ENCODE results near the gene MAPK10. TPM values are rescaled to one million over a fixed set of nuclear protein-coding genes. Genes with fewer than 3 reads are reported as not detected.

MAPK10 gene
- total RNA-seq, 8 experiments from 2014 or later: 1.2 to 104 (median 61.8) TPM

DNA sequence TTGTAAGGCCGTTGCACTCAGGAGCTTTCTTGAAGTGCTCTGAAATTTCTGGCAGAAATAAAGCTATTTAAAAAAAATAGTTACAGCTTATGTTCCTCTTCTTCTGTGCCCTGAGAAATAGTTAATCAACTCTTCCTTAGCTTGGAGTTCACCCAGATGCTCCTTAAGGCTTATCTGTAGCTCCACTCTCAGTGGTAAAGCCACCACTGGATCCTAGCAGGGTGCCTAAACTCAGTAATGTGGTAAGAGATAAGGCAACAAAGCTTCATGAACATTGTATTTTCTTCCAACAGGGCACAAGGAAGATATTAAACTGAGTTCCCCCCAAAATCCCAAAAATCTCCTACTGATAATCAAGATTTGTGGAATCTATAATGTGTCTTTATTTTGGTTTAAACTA, 299.5 kb downstream of the MAPK10 start:
- H3K4me3 ChIP-seq: no peak overlapping the region
- in situ Hi-C loops (cut with MboI; ENCODE audit: low pct_unique_long_range_greater_than_20kb in 2 of 9, low sequenced_read_pairs in 9 of 9, unreplicated experiment in 9 of 9): no loop called here
- H3K27ac ChIP-seq: no peak overlapping the region
- WGBS, 10 experiments: 20 to 100% (median 70%) methylated on average over 1 of the region's 1 CpG; no CpG with 5 or more reads in 4 of the 10 experiments
- ATAC-seq (replicated peaks in 6 of 8): no peak
- no peaks in the 10 kb centered on the region for H3K4me1 ChIP-seq (replicated peaks in 1 of 2)

DNA sequence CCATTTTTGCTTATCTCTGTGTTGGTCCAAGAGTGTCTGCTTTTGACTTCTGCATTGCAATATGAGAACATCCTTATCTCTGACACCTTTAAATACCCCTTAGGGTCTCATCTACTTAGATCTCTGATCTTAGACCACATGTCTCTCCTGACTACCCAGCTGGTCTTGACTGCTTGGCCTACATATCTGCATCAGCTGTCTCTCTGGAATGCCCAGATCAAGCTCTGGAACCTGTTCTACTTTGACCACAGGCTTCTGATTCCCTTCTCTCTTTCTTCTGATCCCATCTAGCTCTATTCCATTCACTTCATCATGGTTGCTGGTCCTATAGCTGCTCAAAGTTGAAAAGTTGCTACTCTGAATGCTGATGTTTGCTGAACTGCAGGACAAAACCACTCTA, 301.2 kb downstream of the MAPK10 start:
- H3K4me1 ChIP-seq (replicated peaks in 1 of 2): no peaks in the 10 kb centered on the region
- no peak overlapping the region for H3K27ac ChIP-seq
- ATAC-seq (replicated peaks in 6 of 8): no peak
- in situ Hi-C loops (cut with MboI; ENCODE audit: low pct_unique_long_range_greater_than_20kb in 2 of 9, low sequenced_read_pairs in 9 of 9, unreplicated experiment in 9 of 9): no loop called here
- H3K4me3 ChIP-seq: no peak overlapping the region

GRCh38 chr4:86055898-86056297, 304.0 kb downstream of the MAPK10 start:
- no peak overlapping the region for H3K4me3 ChIP-seq
- 0 to 56% (median 20%) methylated on average over 1 of the region's 1 CpG; no CpG with 5 or more reads in 1 of the 10 experiments for WGBS, 10 experiments
- no peak overlapping the region for H3K27ac ChIP-seq
- in situ Hi-C loops (cut with MboI; ENCODE audit: low pct_unique_long_range_greater_than_20kb in 2 of 9, low sequenced_read_pairs in 9 of 9, unreplicated experiment in 9 of 9): no loop called here
- peak in 2 of 8 experiments; percentile 42 to 60 for ATAC-seq (replicated peaks in 6 of 8)
- H3K4me1 ChIP-seq (replicated peaks in 1 of 2): no peaks in the 10 kb centered on the region

GRCh38 chr4:86054286-86055032, 305.4 kb downstream of the MAPK10 start:
- peak in 2 of 8 experiments; percentile 22 to 53 for ATAC-seq (replicated peaks in 6 of 8)
- Histone ChIP-seq H3K4me1 (replicated peaks in 1 of 2) (no peaks in the 10 kb centered on the region), H3K4me3 (no peak overlapping the region), H3K27ac (no peak overlapping the region)
- in situ Hi-C loops (cut with MboI; ENCODE audit: low pct_unique_long_range_greater_than_20kb in 2 of 9, low sequenced_read_pairs in 9 of 9, unreplicated experiment in 9 of 9): no loop called here
- 0 to 88% (median 69%) methylated on average over 3 to 6 of the region's 6 CpGs for WGBS, 10 experiments

GRCh38 chr4:86050496-86050895, 309.4 kb downstream of the MAPK10 start:
- Histone ChIP-seq H3K27ac (no peak overlapping the region), H3K4me1 (replicated peaks in 1 of 2) (no peaks in the 10 kb centered on the region), H3K4me3 (no peak overlapping the region)
- in situ Hi-C loops (cut with MboI; ENCODE audit: low pct_unique_long_range_greater_than_20kb in 2 of 9, low sequenced_read_pairs in 9 of 9, unreplicated experiment in 9 of 9): no loop called here
- no peak for ATAC-seq (replicated peaks in 6 of 8)
- WGBS, 10 experiments: 50 to 100% (median 100%) methylated on average over 1 of the region's 1 CpG; no CpG with 5 or more reads in 3 of the 10 experiments

- 0 to 100% (median 60%) methylated on average over 1 of the region's 1 CpG; no CpG with 5 or more reads in 3 of the 10 experiments for WGBS, 10 experiments
- in situ Hi-C loops (cut with MboI; ENCODE audit: low pct_unique_long_range_greater_than_20kb in 2 of 9, low sequenced_read_pairs in 9 of 9, unreplicated experiment in 9 of 9): no loop called here
- ATAC-seq (replicated peaks in 6 of 8): peak in 2 of 8 experiments; percentile 32 to 79
- no peaks in the 10 kb centered on the region for H3K4me1 ChIP-seq (replicated peaks in 1 of 2)
- H3K4me3 ChIP-seq: no peak overlapping the region
- H3K27ac ChIP-seq: no peak overlapping the region
Measured at GRCh38 chr4:86048426-86048825, 311.4 kb downstream of the MAPK10 start.

DNA sequence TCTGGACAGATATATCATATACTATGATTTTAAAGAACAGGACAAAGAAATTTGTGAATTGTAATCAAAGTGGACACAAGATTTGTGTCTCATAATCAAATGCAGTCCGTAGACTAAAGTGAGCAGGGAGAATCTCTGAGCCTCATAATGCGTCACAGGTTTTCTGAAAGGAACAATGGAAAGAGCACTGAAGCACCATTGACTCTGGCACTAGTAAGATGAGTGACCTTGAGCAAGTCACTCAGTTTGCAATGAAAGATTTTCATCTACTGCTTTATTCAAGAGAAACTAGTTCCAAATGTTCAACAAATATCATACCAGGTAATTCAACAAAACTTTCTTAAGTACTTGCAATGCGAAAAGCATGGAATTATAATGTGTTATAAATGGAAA, 315.3 kb downstream of the MAPK10 start:
- no peak overlapping the region for H3K27ac ChIP-seq

GRCh38 chr4:86043755-86044592, 315.9 kb downstream of the MAPK10 start:
- WGBS, 10 experiments: 0 to 42% (median 14%) methylated on average over 1 to 8 of the region's 8 CpGs
- ATAC-seq (replicated peaks in 6 of 8): peak in 7 of 8 experiments; percentile 48 to 84 (median 69)
- no peak overlapping the region for H3K27ac ChIP-seq
- H3K4me3 ChIP-seq: no peak overlapping the region
- H3K4me1 ChIP-seq (replicated peaks in 1 of 2): no peaks in the 10 kb centered on the region
- in situ Hi-C loops (cut with MboI; ENCODE audit: low pct_unique_long_range_greater_than_20kb in 2 of 9, low sequenced_read_pairs in 9 of 9, unreplicated experiment in 9 of 9): no loop called here

More for the DNA sequence above, 315.3 kb downstream of the MAPK10 start:
- in situ Hi-C loops (cut with MboI; ENCODE audit: low pct_unique_long_range_greater_than_20kb in 2 of 9, low sequenced_read_pairs in 9 of 9, unreplicated experiment in 9 of 9): no loop called here
- H3K4me3 ChIP-seq: no peak overlapping the region
- no peak for ATAC-seq (replicated peaks in 6 of 8)
- no peaks in the 10 kb centered on the region for H3K4me1 ChIP-seq (replicated peaks in 1 of 2)
- 8 to 86% (median 41%) methylated on average over 1 to 3 of the region's 3 CpGs; no CpG with 5 or more reads in 1 of the 10 experiments for WGBS, 10 experiments

DNA sequence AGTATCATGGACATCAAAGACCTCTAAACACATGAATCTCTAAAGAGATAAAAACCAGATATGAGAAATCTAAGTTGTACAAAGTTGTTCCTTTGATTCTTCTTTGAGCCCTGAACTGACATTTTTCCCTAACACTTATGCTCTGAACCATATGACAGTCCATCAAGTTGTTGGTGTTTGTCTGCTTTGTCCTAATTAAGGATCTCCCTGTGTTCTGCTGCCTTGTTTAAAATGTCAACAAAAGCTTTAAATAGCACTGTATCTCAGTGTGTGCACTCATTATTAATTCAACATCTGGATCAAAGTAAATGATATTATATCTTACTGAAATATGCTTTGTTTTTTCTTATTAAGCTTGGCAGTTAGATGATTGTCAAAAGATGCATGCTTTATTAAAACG, 321.8 kb downstream of the MAPK10 start:
- in situ Hi-C loops (cut with MboI; ENCODE audit: low pct_unique_long_range_greater_than_20kb in 2 of 9, low sequenced_read_pairs in 9 of 9, unreplicated experiment in 9 of 9): no loop called here
- WGBS, 10 experiments: 78 to 100% (median 94%) methylated on average over 1 of the region's 1 CpG; no CpG with 5 or more reads in 1 of the 10 experiments
- H3K27ac ChIP-seq: no peak overlapping the region
- peaks cover 2 to 3% of the 10 kb centered on the region in 2 donors for H3K4me1 ChIP-seq (replicated peaks in 1 of 2)
- ATAC-seq (replicated peaks in 6 of 8): no peak
- no peak overlapping the region for H3K4me3 ChIP-seq

DNA sequence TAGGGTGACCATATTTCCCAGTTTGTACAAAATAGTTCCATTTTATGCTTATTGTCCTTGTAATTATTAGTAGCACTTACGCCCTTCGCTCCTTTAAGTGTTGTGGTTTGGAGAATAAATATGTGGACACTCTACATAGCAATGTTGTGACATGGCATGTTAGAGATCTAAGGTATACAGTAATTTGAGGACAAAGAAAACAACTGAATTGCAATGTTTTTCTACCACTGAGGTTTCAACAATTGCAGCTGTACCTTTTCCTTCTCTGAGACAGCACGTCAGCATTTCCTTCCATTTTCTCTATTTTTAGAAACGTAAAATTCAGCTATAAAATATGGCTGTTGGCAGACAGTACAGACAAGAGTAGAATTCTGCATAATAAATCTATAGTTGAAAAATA, 323.1 kb downstream of the MAPK10 start:
- WGBS, 10 experiments: 53 to 98% (median 88%) methylated on average over 1 to 4 of the region's 4 CpGs
- no peak for ATAC-seq (replicated peaks in 6 of 8)
- peaks cover 2 to 9% of the 10 kb centered on the region in 2 donors for H3K4me1 ChIP-seq (replicated peaks in 1 of 2)
- H3K4me3 ChIP-seq: no peak overlapping the region
- no peak overlapping the region for H3K27ac ChIP-seq
- in situ Hi-C loops (cut with MboI; ENCODE audit: low pct_unique_long_range_greater_than_20kb in 2 of 9, low sequenced_read_pairs in 9 of 9, unreplicated experiment in 9 of 9): no loop called here

- Histone ChIP-seq H3K4me1 (replicated peaks in 1 of 2) (peaks cover 2 to 9% of the 10 kb centered on the region in 2 donors), H3K27ac (no peak overlapping the region), H3K4me3 (no peak overlapping the region)
- ATAC-seq (replicated peaks in 6 of 8): no peak
- in situ Hi-C loops (cut with MboI; ENCODE audit: low pct_unique_long_range_greater_than_20kb in 2 of 9, low sequenced_read_pairs in 9 of 9, unreplicated experiment in 9 of 9): no loop called here
- 82 to 100% (median 100%) methylated on average over 1 of the region's 1 CpG; no CpG with 5 or more reads in 1 of the 10 experiments for WGBS, 10 experiments
Measured at GRCh38 chr4:86035688-86036087, 324.2 kb downstream of the MAPK10 start.

- no peak for ATAC-seq (replicated peaks in 6 of 8)
- 89 to 100% (median 94%) methylated on average over 1 to 2 of the region's 2 CpGs; no CpG with 5 or more reads in 3 of the 10 experiments for WGBS, 10 experiments
- Histone ChIP-seq H3K4me1 (replicated peaks in 1 of 2) (peaks cover 2 to 9% of the 10 kb centered on the region in 2 donors), H3K4me3 (no peak overlapping the region), H3K27ac (no peak overlapping the region)
- in situ Hi-C loops (cut with MboI; ENCODE audit: low pct_unique_long_range_greater_than_20kb in 2 of 9, low sequenced_read_pairs in 9 of 9, unreplicated experiment in 9 of 9): no loop called here
Measured at GRCh38 chr4:86034616-86035015, 325.2 kb downstream of the MAPK10 start.

GRCh38 chr4:86033171-86033570, 326.7 kb downstream of the MAPK10 start:
- peak in 4 of 8 experiments; percentile 17 to 68 (median 30) for ATAC-seq (replicated peaks in 6 of 8)
- Histone ChIP-seq H3K27ac (no peak overlapping the region), H3K4me1 (replicated peaks in 1 of 2) (peaks cover 2 to 9% of the 10 kb centered on the region in 2 donors), H3K4me3 (no peak overlapping the region)
- in situ Hi-C loops (cut with MboI; ENCODE audit: low pct_unique_long_range_greater_than_20kb in 2 of 9, low sequenced_read_pairs in 9 of 9, unreplicated experiment in 9 of 9): no loop called here
- 13 to 89% (median 46%) methylated on average over 1 to 4 of the region's 4 CpGs; no CpG with 5 or more reads in 2 of the 10 experiments for WGBS, 10 experiments
